HepG2 (cell line): Measurements from ENCODE around the gene SNRNP27. TPM values are rescaled to one million over a fixed set of nuclear protein-coding genes. Genes with fewer than 3 reads are reported as not detected.

ENCODE experiments used
- DZIP1 ChIP-seq: sonication (generic); formaldehyde crosslinking; IDR thresholded peaks from 2 replicates; pipeline ENCODE4 v1.5.0; 2020; ENCODE audit warnings: mild to moderate bottlenecking, missing genetic modification reagents
- HES4 ChIP-seq: sonication (generic); formaldehyde crosslinking; IDR thresholded peaks from 2 replicates; pipeline ENCODE4 v1.9.0; 2021; ENCODE audit warnings: mild to moderate bottlenecking, missing genetic modification reagents, borderline replicate concordance
- MIER3 ChIP-seq: IDR thresholded peaks from 2 replicates; pipeline ENCODE4 v1.6.1; 2016; ENCODE audit warnings: missing compliant biosample characterization, borderline replicate concordance
- PAWR ChIP-seq: sonication (generic); formaldehyde crosslinking; IDR thresholded peaks from 2 replicates; pipeline ENCODE4 v1.4.0; 2020; ENCODE audit warnings: missing genetic modification reagents, mild to moderate bottlenecking, borderline replicate concordance
- POLR2G ChIP-seq: fragments of 200-400 bp; formaldehyde crosslinking; IDR thresholded peaks from 2 replicates; pipeline ENCODE4 v1.6.1; 2018; ENCODE audit warnings: mild to moderate bottlenecking, low read depth, low read length, moderate library complexity
- SRSF4 ChIP-seq: fragments of 200-400 bp; formaldehyde crosslinking; IDR thresholded peaks from one replicate; pipeline ENCODE4 v1.6.1; 2018; ENCODE audit warnings: mild to moderate bottlenecking, low read depth, low read length, moderate library complexity; ENCODE audit not compliant: poor library complexity, severe bottlenecking
- STAT5B ChIP-seq: sonication (generic); formaldehyde crosslinking; IDR thresholded peaks from 2 replicates; pipeline ENCODE4 v1.4.0; 2020; ENCODE audit warnings: missing genetic modification reagents
- ZBTB21 ChIP-seq: sonication (generic); formaldehyde crosslinking; IDR thresholded peaks from 2 replicates; pipeline ENCODE4 v1.4.0; 2020; ENCODE audit warnings: missing genetic modification reagents
- ZMAT3 ChIP-seq: sonication (generic); formaldehyde crosslinking; conservative IDR thresholded peaks from 2 replicates; pipeline ENCODE4 v1.7.0; 2021; ENCODE audit warnings: missing genetic modification reagents
- ZNF10 ChIP-seq: sonication (generic); formaldehyde crosslinking; IDR thresholded peaks from 2 replicates; pipeline ENCODE4 v1.4.0; 2020; ENCODE audit warnings: mild to moderate bottlenecking, low read depth, missing genetic modification reagents, borderline replicate concordance
- ZNF143 ChIP-seq: sonication (generic); formaldehyde crosslinking; IDR thresholded peaks from 2 replicates; pipeline ENCODE4 v1.4.0; 2020; ENCODE audit warnings: missing genetic modification reagents
- ZNF282 ChIP-seq: fragments of 450-650 bp; IDR thresholded peaks from 2 replicates; pipeline ENCODE4 v1.6.1; 2018; ENCODE audit not compliant: partially characterized antibody
- ZNF614 ChIP-seq: IDR thresholded peaks from 2 replicates; pipeline ENCODE4 v1.6.1; 2018; ENCODE audit warnings: missing biosample characterization, missing genetic modification reagents, inconsistent platforms, borderline replicate concordance
- ZNF777 ChIP-seq: sonication (generic); formaldehyde crosslinking; IDR thresholded peaks from 2 replicates; pipeline ENCODE4 v1.4.0; 2020; ENCODE audit warnings: missing genetic modification reagents
- ZNF782 ChIP-seq: sonication (generic); formaldehyde crosslinking; IDR thresholded peaks from 2 replicates; pipeline ENCODE4 v1.4.0; 2020; ENCODE audit warnings: missing genetic modification reagents, mild to moderate bottlenecking, borderline replicate concordance
- ZSCAN5A ChIP-seq: sonication (generic); formaldehyde crosslinking; IDR thresholded peaks from 2 replicates; pipeline ENCODE4 v1.8.0; 2022; ENCODE audit warnings: mild to moderate bottlenecking, missing genetic modification reagents, borderline replicate concordance
- polyA plus RNA-seq, 8 experiments: library from polyadenylated mRNA; depleted of rRNA in 3 of 8; stranded (reverse) in 7 of 8; unstranded in 1 of 8; fragments of >200 nt; fragmentation: Illumina TruSeq in 4 of 8; extraction: Trizol in 4 of 8; gene quantifications; 2 replicates each; pipeline versions ENCODE4 v1.2.1 to v1.2.3, GENCODE V29; 2011 to 2016; ENCODE audit warnings: low read depth in 4 of 8, missing spikeins in 1 of 8, mixed read lengths in 1 of 8; ENCODE audit not compliant: insufficient read depth in 1 of 8
- total RNA-seq, 5 experiments: library from RNA; depleted of rRNA; stranded (reverse); fragments of >200 nt; fragmentation: Illumina TruSeq; extraction: Trizol; gene quantifications; 2 replicates each; pipeline ENCODE4 v1.2.3, GENCODE V29; 2016; ENCODE audit warnings: low read depth in 1 of 5
- TF ChIP-seq, protein P1 (sequence below): sonication (generic); formaldehyde crosslinking; IDR thresholded peaks from 2 replicates; pipeline ENCODE4 v1.4.0; 2020; ENCODE audit warnings: mild to moderate bottlenecking, missing genetic modification reagents
- TF ChIP-seq, protein P2 (sequence below): sonication (generic); formaldehyde crosslinking; IDR thresholded peaks from 2 replicates; pipeline ENCODE4 v1.5.1; 2020; ENCODE audit warnings: mild to moderate bottlenecking, missing genetic modification reagents, moderate library complexity

SNRNP27 gene
- total and polyA plus RNA-seq, 2 of the 13 experiments (the other 11 are each of a cell fraction or from before 2014, with no cell fraction given) = 49.8 to 54.6 TPM

GRCh38 chr2:69933839-69934613, 40.3 kb downstream of the SNRNP27 start (continued):
- TF ChIP-seq DZIP1 (no peak), PAWR (CRISPR knock-in tag) (no peak), ZNF782 (CRISPR knock-in tag) (no peak), MIER3 (CRISPR knock-in tag) (peak; percentile 58; the same call in 1 of the 2 replicates), ZNF614 (CRISPR knock-in tag) (peak; percentile 70), HES4 (CRISPR knock-in tag) (no peak), ZNF10 (CRISPR knock-in tag) (no peak), ZNF282 (no peak), SRSF4 (no peak), ZNF143 (CRISPR knock-in tag) (no peak), ZNF777 (CRISPR knock-in tag) (no peak), ZBTB21 (CRISPR knock-in tag) (no peak), POLR2G (0 out of 2 replicates have a peak, but pooled peaks have one; percentile 35), ZSCAN5A (CRISPR knock-in tag) (no peak), ZMAT3 (CRISPR knock-in tag) (0 out of 2 replicates have a peak, but pooled peaks have one; percentile 46), STAT5B (CRISPR knock-in tag) (no peak)
- TF ChIP-seq, protein P1, sequence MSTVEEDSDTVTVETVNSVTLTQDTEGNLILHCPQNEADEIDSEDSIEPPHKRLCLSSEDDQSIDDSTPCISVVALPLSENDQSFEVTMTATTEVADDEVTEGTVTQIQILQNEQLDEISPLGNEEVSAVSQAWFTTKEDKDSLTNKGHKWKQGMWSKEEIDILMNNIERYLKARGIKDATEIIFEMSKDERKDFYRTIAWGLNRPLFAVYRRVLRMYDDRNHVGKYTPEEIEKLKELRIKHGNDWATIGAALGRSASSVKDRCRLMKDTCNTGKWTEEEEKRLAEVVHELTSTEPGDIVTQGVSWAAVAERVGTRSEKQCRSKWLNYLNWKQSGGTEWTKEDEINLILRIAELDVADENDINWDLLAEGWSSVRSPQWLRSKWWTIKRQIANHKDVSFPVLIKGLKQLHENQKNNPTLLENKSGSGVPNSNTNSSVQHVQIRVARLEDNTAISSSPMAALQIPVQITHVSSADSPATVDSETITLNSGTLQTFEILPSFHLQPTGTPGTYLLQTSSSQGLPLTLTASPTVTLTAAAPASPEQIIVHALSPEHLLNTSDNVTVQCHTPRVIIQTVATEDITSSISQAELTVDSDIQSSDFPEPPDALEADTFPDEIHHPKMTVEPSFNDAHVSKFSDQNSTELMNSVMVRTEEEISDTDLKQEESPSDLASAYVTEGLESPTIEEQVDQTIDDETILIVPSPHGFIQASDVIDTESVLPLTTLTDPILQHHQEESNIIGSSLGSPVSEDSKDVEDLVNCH = no peak
- TF ChIP-seq, protein P2, sequence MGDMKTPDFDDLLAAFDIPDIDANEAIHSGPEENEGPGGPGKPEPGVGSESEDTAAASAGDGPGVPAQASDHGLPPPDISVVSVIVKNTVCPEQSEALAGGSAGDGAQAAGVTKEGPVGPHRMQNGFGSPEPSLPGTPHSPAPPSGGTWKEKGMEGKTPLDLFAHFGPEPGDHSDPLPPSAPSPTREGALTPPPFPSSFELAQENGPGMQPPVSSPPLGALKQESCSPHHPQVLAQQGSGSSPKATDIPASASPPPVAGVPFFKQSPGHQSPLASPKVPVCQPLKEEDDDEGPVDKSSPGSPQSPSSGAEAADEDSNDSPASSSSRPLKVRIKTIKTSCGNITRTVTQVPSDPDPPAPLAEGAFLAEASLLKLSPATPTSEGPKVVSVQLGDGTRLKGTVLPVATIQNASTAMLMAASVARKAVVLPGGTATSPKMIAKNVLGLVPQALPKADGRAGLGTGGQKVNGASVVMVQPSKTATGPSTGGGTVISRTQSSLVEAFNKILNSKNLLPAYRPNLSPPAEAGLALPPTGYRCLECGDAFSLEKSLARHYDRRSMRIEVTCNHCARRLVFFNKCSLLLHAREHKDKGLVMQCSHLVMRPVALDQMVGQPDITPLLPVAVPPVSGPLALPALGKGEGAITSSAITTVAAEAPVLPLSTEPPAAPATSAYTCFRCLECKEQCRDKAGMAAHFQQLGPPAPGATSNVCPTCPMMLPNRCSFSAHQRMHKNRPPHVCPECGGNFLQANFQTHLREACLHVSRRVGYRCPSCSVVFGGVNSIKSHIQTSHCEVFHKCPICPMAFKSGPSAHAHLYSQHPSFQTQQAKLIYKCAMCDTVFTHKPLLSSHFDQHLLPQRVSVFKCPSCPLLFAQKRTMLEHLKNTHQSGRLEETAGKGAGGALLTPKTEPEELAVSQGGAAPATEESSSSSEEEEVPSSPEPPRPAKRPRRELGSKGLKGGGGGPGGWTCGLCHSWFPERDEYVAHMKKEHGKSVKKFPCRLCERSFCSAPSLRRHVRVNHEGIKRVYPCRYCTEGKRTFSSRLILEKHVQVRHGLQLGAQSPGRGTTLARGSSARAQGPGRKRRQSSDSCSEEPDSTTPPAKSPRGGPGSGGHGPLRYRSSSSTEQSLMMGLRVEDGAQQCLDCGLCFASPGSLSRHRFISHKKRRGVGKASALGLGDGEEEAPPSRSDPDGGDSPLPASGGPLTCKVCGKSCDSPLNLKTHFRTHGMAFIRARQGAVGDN (CRISPR knock-in tag) = no peak
